Left renal cortex interstitium (tissue), 4 donors: Measurements from ENCODE around the gene PRSS38. TPM values are rescaled to one million over a fixed set of nuclear protein-coding genes. Genes with fewer than 3 reads are reported as not detected.

Experiments used
- DNase-seq, 4 donors: peaks; one replicate each; pipeline ENCODE4 v3.0.0-alpha.2; 2013; ENCODE audit warnings: low read depth in 4 of 4, low spot score in 2 of 4, missing footprints in 1 of 4
- polyA plus RNA-seq, 4 donors: library from polyadenylated mRNA; unstranded; fragments of 120-200 nt; gene quantifications; one replicate each; pipeline ENCODE4 v1.2.1, GENCODE V29; 2013; ENCODE audit not compliant: insufficient read length in 4 of 4

The PRSS38 gene
- polyA plus RNA-seq, 4 donors, result not detected

GRCh38 chr1:227883641-227884301 lies 68.3 kb downstream of the PRSS38 start:
- DNase-seq, result no peak

GRCh38 chr1:227884370-227885134 lies 69.1 kb downstream of the PRSS38 start:
- DNase-seq, result no peak

- no peak for DNase-seq
These were observed 69.7 kb downstream of the PRSS38 start for GRCh38 chr1:227885135-227885647.

GRCh38 chr1:227885648-227886502 lies 70.4 kb downstream of the PRSS38 start:
- DNase-seq, result no peak

- DNase-seq, result no peak
These were observed 71.1 kb downstream of the PRSS38 start for GRCh38 chr1:227886503-227886961.

GRCh38 chr1:227886993-227887696 lies 71.7 kb downstream of the PRSS38 start:
- DNase-seq, result no peak

GRCh38 chr1:227887697-227888403 lies 72.4 kb downstream of the PRSS38 start:
- peak in 1 of 4 donors; percentile 58 for DNase-seq

GRCh38 chr1:227888404-227889046 lies 73.0 kb downstream of the PRSS38 start:
- no peak for DNase-seq

- DNase-seq, result no peak
These were observed 73.8 kb downstream of the PRSS38 start for GRCh38 chr1:227889047-227889862.

- no peak for DNase-seq
These were observed 74.5 kb downstream of the PRSS38 start for GRCh38 chr1:227889863-227890405.

GRCh38 chr1:227890451-227891222 lies 75.2 kb downstream of the PRSS38 start:
- DNase-seq, result no peak

GRCh38 chr1:227891223-227891954 lies 75.9 kb downstream of the PRSS38 start:
- DNase-seq, result no peak

- DNase-seq, result no peak
These were observed 76.5 kb downstream of the PRSS38 start for GRCh38 chr1:227891955-227892488.

GRCh38 chr1:227892489-227893299 lies 77.2 kb downstream of the PRSS38 start:
- DNase-seq, result no peak

GRCh38 chr1:227893300-227893948 lies 77.9 kb downstream of the PRSS38 start:
- DNase-seq, result no peak
